Colonic mucosa (tissue), 4 donors: ENCODE results near the gene RAP1GAP2. TPM values are rescaled to one million over a fixed set of nuclear protein-coding genes. Genes with fewer than 3 reads are reported as not detected.

Experiments used
- DNase-seq: peaks from one replicate; pipeline ENCODE4 v3.0.0-alpha.2; 2020
- H3K27ac ChIP-seq: fragments of 200-600 bp; one replicate; pipeline ENCODE4 v1.8.0; 2021
- H3K27me3 ChIP-seq: fragments of 200-600 bp; one replicate; pipeline ENCODE4 v1.8.0; 2021
- H3K36me3 ChIP-seq: fragments of 200-600 bp; one replicate; pipeline ENCODE4 v1.8.0; 2021
- H3K4me1 ChIP-seq: fragments of 200-600 bp; one replicate; pipeline ENCODE4 v1.8.0; 2021; ENCODE audit warnings: mild to moderate bottlenecking
- H3K4me3 ChIP-seq: fragments of 200-600 bp; one replicate; pipeline ENCODE4 v1.8.0; 2021
- H3K9ac ChIP-seq, 2 donors: one replicate each; pipeline ENCODE4 v1.7.0; 2013; ENCODE audit warnings: control low read depth in 2 of 2, low read depth in 2 of 2, low read length in 2 of 2
- H3K9me3 ChIP-seq: fragments of 200-600 bp; one replicate; pipeline ENCODE4 v1.8.0; 2021
- CTCF ChIP-seq: fragments of 200-600 bp; IDR thresholded peaks from one replicate; pipeline ENCODE4 v1.8.0; 2022; ENCODE audit warnings: antibody characterized with exemption, mild to moderate bottlenecking
- intact Hi-C: fragments of 100-400 bp; cut with DNase I; formaldehyde crosslinking; loops from one replicate; pipeline ENCODE4 v1.14.1; 2022
- total RNA-seq, 2 donors: library from RNA; stranded (reverse); fragmentation: NEBNext Ultra II Directional in 1 of 2; extraction: Animal tissue kit (Norgen Biotek cat#: 25700) in 1 of 2; gene quantifications; one replicate each; pipeline ENCODE4 v1.2.1, GENCODE V29; 2021
- donor health status: healthy.
- donor health status: DM: no; HTN: no; CAD: no.
- donor health status: DM: no; HTN: no; CAD: no.

The RAP1GAP2 gene
- total RNA-seq, 2 donors from 2014 or later = 45.2 to 45.4 TPM

GRCh38 chr17:2952174-2952845, 156.1 kb downstream of the RAP1GAP2 start:
- intact Hi-C loops = no loop called here
- Histone ChIP-seq H3K9me3 (no peaks in the 10 kb centered on the region), H3K4me1 (no peaks in the 10 kb centered on the region), H3K27me3 (no peaks in the 10 kb centered on the region), H3K36me3 (no peaks in the 10 kb centered on the region), H3K4me3 (no peak overlapping the region), H3K9ac (no peak overlapping the region), H3K27ac (no peak overlapping the region)
- peak; percentile 12 for DNase-seq
- no peak for TF ChIP-seq CTCF

- no peaks in the 10 kb centered on the region for H3K4me1 ChIP-seq
- no peaks in the 10 kb centered on the region for H3K27me3 ChIP-seq
- no peak overlapping the region for H3K9ac ChIP-seq
- H3K9me3 ChIP-seq = no peaks in the 10 kb centered on the region
- no peaks in the 10 kb centered on the region for H3K36me3 ChIP-seq
- intact Hi-C loops = no loop called here
- TF ChIP-seq CTCF = no peak
- no peak overlapping the region for H3K4me3 ChIP-seq
- no peak overlapping the region for H3K27ac ChIP-seq
- no peak for DNase-seq
These were observed 158.7 kb downstream of the RAP1GAP2 start for GRCh38 chr17:2954898-2955445.

GRCh38 chr17:2955931-2956582, 159.8 kb downstream of the RAP1GAP2 start:
- H3K36me3 ChIP-seq = no peaks in the 10 kb centered on the region
- H3K27me3 ChIP-seq = no peaks in the 10 kb centered on the region
- H3K9ac ChIP-seq = no peak overlapping the region
- H3K4me3 ChIP-seq = no peak overlapping the region
- no peaks in the 10 kb centered on the region for H3K4me1 ChIP-seq
- H3K27ac ChIP-seq = no peak overlapping the region
- no peak for TF ChIP-seq CTCF
- DNase-seq = no peak
- intact Hi-C loops = no loop called here
- no peaks in the 10 kb centered on the region for H3K9me3 ChIP-seq

DNA sequence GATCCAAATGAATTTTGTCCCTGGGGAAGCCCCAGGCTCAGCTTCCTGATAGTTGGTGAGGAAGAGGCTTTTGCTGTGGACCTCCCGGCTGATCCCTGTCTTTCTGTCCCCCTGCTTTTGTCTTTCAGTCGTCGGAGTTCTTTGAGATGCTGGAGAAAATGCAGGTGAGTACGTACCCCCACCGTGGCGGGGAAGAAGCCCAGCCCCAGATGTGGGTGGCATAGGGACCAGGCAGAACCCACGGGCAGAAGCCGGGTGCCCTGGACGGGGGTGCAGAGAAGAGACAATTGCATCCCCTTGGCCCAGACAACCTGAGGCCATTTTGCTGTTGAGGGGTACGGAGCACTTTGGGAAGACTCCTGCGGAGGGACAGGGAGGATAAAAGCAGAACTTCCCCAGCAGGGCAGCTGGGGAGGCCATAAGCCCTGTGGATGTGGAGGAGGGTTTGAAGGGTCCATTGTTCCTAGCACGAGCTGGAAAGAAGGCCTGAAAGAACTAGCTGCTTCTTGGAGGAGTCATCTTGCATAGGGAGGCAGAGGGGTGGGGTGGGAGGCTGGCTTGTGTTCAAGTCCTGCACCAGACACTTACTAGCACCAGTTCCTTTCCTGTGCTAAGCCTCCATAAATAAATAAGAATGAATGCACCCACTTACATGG, 161.5 kb downstream of the RAP1GAP2 start:
- intact Hi-C loops = no loop called here
- Histone ChIP-seq H3K4me1 (no peaks in the 10 kb centered on the region), H3K9ac (no peak overlapping the region), H3K9me3 (no peaks in the 10 kb centered on the region), H3K4me3 (no peak overlapping the region), H3K36me3 (no peaks in the 10 kb centered on the region), H3K27me3 (no peaks in the 10 kb centered on the region), H3K27ac (no peak overlapping the region)
- no peak for TF ChIP-seq CTCF
- DNase-seq = peak; percentile 16

DNA sequence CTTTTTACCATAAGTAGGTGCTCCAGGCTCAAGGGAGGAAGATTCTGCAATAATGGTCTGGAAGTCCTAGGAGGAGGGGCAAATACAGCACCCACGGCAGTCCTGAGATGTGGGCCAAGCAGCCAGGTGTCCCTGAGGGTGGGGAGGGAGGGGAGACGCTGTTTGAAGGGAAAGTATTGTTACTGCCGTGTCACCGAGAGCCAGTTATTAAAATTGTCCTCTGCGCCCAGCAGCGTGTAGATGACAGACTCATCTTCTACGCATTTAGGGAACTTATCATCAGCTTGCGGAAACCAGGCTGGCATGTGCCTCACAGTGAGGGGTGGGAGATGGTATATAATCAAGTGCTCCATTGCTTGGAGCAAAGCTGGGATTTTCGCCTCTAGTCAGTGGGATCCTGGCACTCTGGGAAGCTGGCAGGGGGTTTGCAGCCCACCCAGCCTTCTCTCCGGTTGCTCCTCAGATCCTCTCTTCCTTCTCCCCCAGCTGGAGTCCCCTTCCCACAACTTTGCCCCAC, 162.5 kb downstream of the RAP1GAP2 start:
- Histone ChIP-seq H3K27ac (no peak overlapping the region), H3K4me1 (no peaks in the 10 kb centered on the region), H3K4me3 (no peak overlapping the region), H3K36me3 (no peaks in the 10 kb centered on the region), H3K9me3 (no peaks in the 10 kb centered on the region), H3K9ac (no peak overlapping the region), H3K27me3 (no peaks in the 10 kb centered on the region)
- no peak for DNase-seq
- intact Hi-C loops = no loop called here
- no peak for TF ChIP-seq CTCF
